ENCODE data around the gene MDC1. TPM values are rescaled to one million over a fixed set of nuclear protein-coding genes. Genes with fewer than 3 reads are reported as not detected.

MDC1 gene
- total and polyA plus RNA-seq, 2 of the 13 experiments (the other 11 are each of a cell fraction or from before 2014, with no cell fraction given), result 8.4 to 14.0 TPM

DNA sequence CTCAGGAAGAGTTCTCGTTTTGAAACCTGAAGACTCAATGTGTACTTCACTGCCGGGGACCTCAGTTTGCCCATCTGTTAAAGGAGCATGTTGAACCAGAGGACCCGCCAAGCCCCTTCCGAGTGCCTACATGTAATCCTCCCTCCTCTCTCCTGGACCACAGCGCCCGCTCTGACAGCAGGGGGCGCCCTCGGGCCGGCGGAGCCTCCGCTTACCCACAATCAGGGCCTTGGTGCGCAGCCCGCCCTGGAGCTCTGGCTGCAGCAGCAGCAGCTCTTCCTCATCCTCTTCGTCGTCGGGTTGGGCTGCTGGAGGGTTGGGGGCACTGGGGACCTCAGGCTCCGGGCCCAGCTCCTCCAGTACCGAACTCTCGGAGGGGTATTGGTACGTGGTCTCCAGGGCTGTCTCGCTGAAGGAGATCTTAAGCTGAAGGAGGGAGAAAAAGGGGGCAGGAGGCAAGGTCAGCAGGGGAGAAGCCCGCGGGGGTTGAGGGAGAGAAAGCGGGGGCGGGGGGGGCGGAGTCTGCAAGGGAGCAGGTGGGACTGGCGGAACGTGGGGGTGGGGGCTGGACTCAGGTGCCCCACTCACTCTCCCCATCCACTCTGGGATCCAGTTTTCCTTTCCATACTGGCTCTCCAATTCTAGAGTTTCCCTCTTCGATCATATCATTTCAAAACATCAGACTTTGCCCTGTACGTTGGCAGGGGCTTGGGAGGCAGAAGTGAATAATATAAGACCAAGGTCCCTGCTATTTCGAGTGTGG, 37.9 kb downstream of the MDC1 start (continued):
- TF ChIP-seq KLF9 (CRISPR knock-in tag; IDR thresholded peaks at IDR 0.05; ENCODE audit: low read depth), result no peak
- peak; percentile 56 for TF ChIP-seq HOXA3 (CRISPR knock-in tag; IDR thresholded peaks at IDR 0.05)
- peak; percentile 22; the same call in 1 of the 2 replicates for TF ChIP-seq NCOA2 (CRISPR knock-in tag; IDR thresholded peaks at IDR 0.05)
- peak; percentile 54; the same call in 1 of the 2 replicates for TF ChIP-seq ZNF12 (CRISPR knock-in tag; IDR thresholded peaks at IDR 0.05)
- peak; percentile 66; the same call in 1 of the 2 replicates for TF ChIP-seq ZNF775 (CRISPR knock-in tag; IDR thresholded peaks at IDR 0.05; ENCODE audit: borderline replicate concordance)
- peak; percentile 62; the same call in 1 of the 2 replicates for TF ChIP-seq KMT2B (CRISPR knock-in tag; IDR thresholded peaks at IDR 0.05)
- TF ChIP-seq NFE2L1 (CRISPR knock-in tag; IDR thresholded peaks at IDR 0.05; ENCODE audit: borderline replicate concordance), result no peak
- peak; percentile 65 for TF ChIP-seq HMGXB3 (CRISPR knock-in tag; IDR thresholded peaks at IDR 0.05; ENCODE audit: borderline replicate concordance)
- TF ChIP-seq ZNF18 (CRISPR knock-in tag; IDR thresholded peaks at IDR 0.05; ENCODE audit: insufficient replicate concordance), result peak; percentile 55
- TF ChIP-seq ZNF614 (CRISPR knock-in tag; IDR thresholded peaks at IDR 0.05; ENCODE audit: borderline replicate concordance), result peak; percentile 83; the same call in 1 of the 2 replicates
- TF ChIP-seq NFKB2 (CRISPR knock-in tag; IDR thresholded peaks at IDR 0.05; ENCODE audit: borderline replicate concordance), result peak; percentile 64; the same call in 1 of the 2 replicates
- peak; percentile 74; the same call in 1 of the 2 replicates for TF ChIP-seq KDM1A (CRISPR knock-in tag; IDR thresholded peaks at IDR 0.05)
- peak; percentile 84; the same call in 1 of the 2 replicates for TF ChIP-seq ZNF619 (CRISPR knock-in tag; IDR thresholded peaks at IDR 0.05)
- TF ChIP-seq SIN3B (IDR thresholded peaks at IDR 0.05; ENCODE audit: low read length), result peak; percentile 48; the same call in 1 of the 2 replicates
- TF ChIP-seq ZNF235 (CRISPR knock-in tag; IDR thresholded peaks at IDR 0.05; ENCODE audit: borderline replicate concordance), result peak; percentile 70; the same call in 1 of the 2 replicates
- no peak for TF ChIP-seq ZBTB21 (CRISPR knock-in tag; IDR thresholded peaks at IDR 0.05)
- TF ChIP-seq, protein P1, sequence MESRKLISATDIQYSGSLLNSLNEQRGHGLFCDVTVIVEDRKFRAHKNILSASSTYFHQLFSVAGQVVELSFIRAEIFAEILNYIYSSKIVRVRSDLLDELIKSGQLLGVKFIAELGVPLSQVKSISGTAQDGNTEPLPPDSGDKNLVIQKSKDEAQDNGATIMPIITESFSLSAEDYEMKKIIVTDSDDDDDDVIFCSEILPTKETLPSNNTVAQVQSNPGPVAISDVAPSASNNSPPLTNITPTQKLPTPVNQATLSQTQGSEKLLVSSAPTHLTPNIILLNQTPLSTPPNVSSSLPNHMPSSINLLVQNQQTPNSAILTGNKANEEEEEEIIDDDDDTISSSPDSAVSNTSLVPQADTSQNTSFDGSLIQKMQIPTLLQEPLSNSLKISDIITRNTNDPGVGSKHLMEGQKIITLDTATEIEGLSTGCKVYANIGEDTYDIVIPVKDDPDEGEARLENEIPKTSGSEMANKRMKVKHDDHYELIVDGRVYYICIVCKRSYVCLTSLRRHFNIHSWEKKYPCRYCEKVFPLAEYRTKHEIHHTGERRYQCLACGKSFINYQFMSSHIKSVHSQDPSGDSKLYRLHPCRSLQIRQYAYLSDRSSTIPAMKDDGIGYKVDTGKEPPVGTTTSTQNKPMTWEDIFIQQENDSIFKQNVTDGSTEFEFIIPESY (CRISPR knock-in tag; IDR thresholded peaks at IDR 0.05), result peak; percentile 96

Measured in HepG2 (cell line).